Jurkat, Clone E6-1 (cell line): ENCODE data around the gene GPR39.

Experiments used
- DNase-seq: peaks from one replicate; pipeline ENCODE4 v3.0.0-alpha.2; 2011; ENCODE audit warnings: low read depth, low spot score
- H3K4me3 ChIP-seq: 2 replicates; pipeline ENCODE4 v1.5.1; 2011; ENCODE audit warnings: mild to moderate bottlenecking, low read length, control low read depth, moderate library complexity

The GPR39 gene

GRCh38 chr2:132645722-132646539, 229.3 kb downstream of the GPR39 start:
- DNase-seq: no peak
- H3K4me3 ChIP-seq: no peak overlapping the region

GRCh38 chr2:132646540-132647108, 230.0 kb downstream of the GPR39 start:
- no peak for DNase-seq
- no peak overlapping the region for H3K4me3 ChIP-seq

DNA sequence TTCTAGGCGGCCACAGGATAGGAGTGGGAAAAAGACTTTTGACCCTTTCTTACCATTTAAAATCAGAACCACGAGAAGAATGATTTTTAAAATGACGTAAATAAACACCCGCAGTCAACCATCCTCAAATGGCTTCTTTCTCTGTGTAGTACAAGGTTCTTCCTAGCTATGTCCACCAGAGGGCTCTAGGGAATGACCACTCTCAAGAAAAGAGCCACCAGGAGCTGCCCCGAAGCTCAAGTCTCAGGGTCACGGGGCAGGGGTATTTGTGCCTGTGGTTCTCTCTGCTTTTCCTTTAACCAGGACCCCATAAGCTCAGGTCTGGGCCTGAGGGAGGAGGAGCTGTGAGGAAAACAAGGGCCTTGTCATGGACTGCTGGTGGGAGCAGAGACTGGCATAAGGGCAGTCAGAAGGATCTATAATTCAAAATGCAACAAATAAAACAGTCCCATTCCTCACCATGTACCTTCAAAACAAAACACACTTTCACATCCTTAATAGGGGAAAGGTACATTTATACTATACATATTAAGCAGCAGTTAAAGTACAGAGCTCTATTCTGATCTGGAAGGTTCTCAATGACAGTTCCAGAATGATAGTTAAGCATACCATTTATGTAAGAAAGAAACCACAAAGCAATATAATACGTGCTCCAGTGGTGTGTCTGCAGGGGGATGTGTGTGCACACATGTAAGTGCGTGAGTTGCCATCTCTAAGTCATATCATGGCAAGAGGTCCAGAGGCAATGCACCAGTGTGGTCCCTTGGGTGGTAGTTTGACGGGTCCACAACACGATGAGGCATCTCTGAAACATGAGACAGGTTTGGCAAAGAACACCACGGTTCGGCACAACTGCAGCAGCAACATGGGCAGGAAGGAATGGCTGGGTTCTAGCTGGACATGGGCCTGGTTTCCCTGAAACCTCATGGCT, 234.8 kb downstream of the GPR39 start:
- no peak overlapping the region for H3K4me3 ChIP-seq
- DNase-seq: no peak

DNA sequence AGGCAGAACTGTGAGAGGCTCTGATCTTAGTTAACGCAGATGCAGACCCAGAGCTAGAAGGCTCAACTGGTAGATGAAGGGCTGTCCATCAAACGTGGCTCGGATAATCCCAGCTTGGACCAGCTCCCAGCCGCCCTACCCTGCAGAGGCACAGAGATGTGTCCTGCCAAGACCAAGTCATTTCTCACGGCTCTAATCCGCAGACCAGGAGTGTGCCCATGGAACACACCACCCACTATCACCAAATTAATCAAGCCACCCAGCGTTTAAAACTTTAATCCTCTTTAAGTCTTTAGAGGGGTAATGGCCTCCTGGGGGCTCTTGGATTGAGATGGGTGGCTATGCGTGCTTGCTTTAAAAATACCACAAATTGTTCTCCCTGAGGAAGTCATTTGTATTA, 235.9 kb downstream of the GPR39 start:
- no peak overlapping the region for H3K4me3 ChIP-seq

GRCh38 chr2:132654335-132654734, 237.7 kb downstream of the GPR39 start:
- no peak overlapping the region for H3K4me3 ChIP-seq
- no peak for DNase-seq

More for the DNA sequence above, 235.9 kb downstream of the GPR39 start:
- no peak for DNase-seq

- no peak for DNase-seq
- H3K4me3 ChIP-seq: no peak overlapping the region
Observed at GRCh38 chr2:132654968-132655367, 238.4 kb downstream of the GPR39 start.

DNA sequence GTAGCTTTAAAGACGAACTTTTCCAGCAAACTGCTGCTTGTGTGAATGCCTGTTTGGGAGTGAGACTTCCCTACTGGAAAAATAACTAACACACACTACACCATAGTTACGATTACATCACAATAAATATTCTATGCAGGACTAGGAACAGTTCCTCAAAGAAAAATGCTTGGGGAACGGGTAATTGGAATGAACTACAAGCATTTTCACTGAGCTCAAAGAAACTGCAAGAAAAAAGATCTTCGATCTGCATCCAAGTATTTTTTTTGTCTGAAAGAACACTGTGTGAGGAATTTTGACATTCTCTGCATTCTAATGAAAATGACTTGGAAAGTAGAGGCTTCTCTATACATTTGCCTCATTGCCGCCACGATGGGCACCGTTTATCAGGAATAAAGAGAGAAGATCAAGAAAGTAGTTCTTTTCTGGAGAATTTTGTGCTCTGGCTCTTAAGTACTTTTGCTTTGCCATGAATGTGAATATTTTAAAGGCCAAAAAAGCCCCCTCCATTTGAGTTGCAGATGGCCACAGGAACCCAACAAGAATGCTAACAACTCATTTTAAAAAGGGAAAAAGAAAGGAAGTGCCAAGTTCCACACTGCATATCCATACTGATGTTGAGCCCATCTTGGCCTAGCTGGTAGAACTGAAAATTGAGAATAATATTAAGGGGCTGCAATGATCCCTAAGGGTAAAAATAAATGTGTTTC, 239.8 kb downstream of the GPR39 start:
- H3K4me3 ChIP-seq: no peak overlapping the region
- DNase-seq: no peak

GRCh38 chr2:132659331-132659730, 242.7 kb downstream of the GPR39 start:
- no peak for DNase-seq
- no peak overlapping the region for H3K4me3 ChIP-seq

DNA sequence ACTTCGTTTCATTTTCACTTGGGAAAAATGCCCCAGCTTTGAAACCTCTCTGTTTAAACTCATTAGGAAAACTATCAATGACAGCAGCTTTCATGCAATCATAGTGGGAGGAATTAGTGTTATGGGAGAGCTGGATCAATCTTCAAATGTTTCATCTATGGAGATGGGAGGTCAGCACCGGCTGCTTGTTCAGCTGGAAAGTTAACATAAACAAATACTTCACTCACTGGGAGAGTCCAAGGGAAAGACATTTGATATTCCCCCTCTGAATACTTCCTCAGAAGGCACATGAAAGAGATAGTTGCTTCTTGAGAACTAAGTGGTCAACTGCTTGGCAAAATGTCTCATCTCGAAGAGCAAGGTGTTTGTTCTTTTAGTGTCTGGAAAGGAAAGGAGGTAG, 246.1 kb downstream of the GPR39 start:
- no peak for DNase-seq
- H3K4me3 ChIP-seq: no peak overlapping the region

DNA sequence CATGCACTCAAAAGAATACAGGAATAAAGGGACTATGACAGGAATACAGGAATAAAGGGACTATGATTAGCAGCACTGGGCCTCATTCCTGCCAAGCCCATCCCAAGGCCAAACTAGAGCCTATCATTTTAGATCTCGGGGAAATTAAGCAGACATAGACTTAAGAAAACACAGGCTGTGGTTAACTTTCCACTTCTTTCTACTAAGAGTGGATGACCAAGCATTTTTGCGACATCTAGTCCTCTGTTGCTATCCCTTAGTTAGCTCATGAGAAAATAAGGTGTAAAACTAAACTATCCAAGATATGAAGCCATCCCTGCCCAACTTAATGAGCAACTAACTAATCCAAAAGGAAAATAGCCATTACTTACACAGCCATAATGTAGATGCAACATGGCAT, 247.5 kb downstream of the GPR39 start:
- no peak overlapping the region for H3K4me3 ChIP-seq
- DNase-seq: no peak

DNA sequence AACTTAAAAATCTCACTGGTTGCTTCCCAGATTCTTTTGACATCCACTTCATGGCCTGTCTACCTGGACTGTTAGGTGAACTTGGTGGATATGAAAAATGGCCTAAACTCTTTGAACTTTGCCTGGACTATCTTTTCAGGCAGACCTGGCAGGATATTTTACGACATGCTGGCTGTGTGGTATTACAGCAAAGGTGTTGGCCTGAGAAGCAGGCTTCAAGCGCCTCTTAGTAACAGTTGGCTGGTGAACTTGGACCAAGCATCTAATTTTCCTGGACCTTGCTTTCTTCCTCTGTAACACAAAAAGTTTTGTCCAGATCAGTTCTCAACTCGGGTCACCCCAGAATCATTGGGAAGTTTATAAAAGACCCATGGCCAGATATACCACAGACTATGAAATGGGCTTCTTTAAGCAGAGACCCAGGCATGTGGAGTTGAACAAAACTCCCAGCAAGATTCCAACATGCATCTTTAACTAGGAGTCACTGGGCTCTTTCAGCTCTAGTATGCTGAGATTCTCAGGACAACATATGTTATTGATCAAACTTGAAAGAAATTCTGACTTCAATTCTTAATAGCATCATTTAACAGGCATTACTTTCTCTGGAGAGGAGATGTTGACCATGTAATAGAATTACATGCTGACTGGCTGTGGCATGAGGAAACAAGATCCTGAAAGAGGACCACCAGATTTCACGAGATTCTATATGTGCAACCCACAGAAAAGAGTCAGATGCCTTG, 249.0 kb downstream of the GPR39 start:
- no peak overlapping the region for H3K4me3 ChIP-seq
- DNase-seq: no peak

DNA sequence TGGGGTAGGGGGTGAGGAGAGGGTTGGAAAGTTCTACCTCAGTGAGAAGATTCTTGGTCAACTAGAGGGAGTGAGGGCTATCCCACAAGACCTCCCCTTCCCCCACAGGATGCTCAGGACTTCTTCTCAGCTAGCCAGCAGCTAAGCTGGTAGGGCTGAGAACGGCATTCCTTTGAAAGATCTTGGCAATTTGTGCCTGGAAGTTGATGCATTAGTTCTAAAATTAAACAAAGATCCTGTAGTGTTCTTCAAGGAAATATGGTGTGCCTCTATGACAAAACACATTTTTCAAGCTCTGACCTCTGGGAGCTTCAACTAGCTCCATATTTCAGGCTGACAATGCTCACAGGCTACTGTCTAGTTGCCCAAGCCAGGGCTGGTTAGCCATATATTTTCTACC, 251.1 kb downstream of the GPR39 start:
- no peak overlapping the region for H3K4me3 ChIP-seq
- no peak for DNase-seq

GRCh38 chr2:132668189-132668823, 251.7 kb downstream of the GPR39 start:
- DNase-seq: no peak
- no peak overlapping the region for H3K4me3 ChIP-seq

GRCh38 chr2:132668987-132669907, 252.6 kb downstream of the GPR39 start:
- no peak for DNase-seq
- H3K4me3 ChIP-seq: no peak overlapping the region

DNA sequence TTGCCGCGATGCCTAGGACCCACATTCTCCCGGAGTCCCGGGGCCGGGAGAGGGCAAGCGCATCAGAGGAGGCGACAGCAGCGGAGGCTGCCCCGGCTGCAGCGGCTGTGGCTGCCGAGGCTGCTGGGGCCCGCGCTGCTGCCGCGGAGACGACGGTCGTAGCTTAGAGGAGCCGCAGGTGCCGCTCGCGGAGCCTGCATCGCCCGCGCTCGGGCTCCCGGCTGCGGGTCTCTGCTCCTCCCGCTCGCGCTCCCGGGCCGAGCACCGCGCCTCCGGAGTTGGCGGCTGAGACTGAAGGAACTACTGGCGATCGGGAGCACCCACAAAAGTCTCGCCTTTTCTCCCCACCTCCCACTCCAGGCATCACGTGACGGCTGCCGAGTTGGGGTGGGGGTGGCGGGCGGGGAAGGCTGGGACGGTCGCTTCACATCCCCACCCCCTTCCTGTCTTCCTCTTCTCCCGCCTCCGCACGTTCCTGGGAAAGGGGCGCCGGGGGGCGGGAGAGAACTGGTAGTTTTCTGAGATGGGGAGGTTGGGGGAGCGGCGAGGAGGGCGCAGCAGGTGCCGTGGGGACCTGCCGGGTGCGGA, 253.4 kb downstream of the GPR39 start, which contains the start of gene LYPD1:
Gene LYPD1, minus strand, starts transcription at position 298 of the 588 bp plus-strand sequence. Its CDS starts 273 bp downstream, at position 25.
- DNase-seq: no peak
- H3K4me3 ChIP-seq: no peak within 1 kb of the TSS

- no peak for DNase-seq
- no peak overlapping the region for H3K4me3 ChIP-seq
Observed at GRCh38 chr2:132670496-132671150, 254.0 kb downstream of the GPR39 start.
